ENCODE data around the gene MPC1.
"Not testable (repeated sequence)": the region's sequence is repeated elsewhere in the genome, so short reads cannot be mapped to it uniquely, and the experiment has no call there.

Gene MPC1

GRCh38 chr6:166365806-166366205 is 16.9 kb downstream of the MPC1 start:
- Histone ChIP-seq H3K27ac (ENCODE audit: low read depth, low read length) (no peak overlapping the region), H3K4me3 (ENCODE audit: low read depth in 1 of 2, low read length in 2 of 2) (no peak overlapping the region), H3K36me3 (ENCODE audit: control insufficient read depth in 1 of 2, insufficient read depth in 2 of 2, low read length in 2 of 2) (peaks cover 0 to 30% of the 10 kb centered on the region in 2 donors), H3K9ac (ENCODE audit: low read depth in 1 of 2, low read length in 2 of 2) (no peak overlapping the region), H3K27me3 (ENCODE audit: control insufficient read depth in 1 of 2, insufficient read depth in 2 of 2, low read length in 2 of 2) (no peaks in the 10 kb centered on the region), H3K9me3 (ENCODE audit: control insufficient read depth in 1 of 2, low read length in 2 of 2) (no peaks in the 10 kb centered on the region), H3K4me1 (ENCODE audit: control insufficient read depth in 1 of 2, insufficient read depth in 2 of 2, low read length in 2 of 2) (no peaks in the 10 kb centered on the region)

GRCh38 chr6:166365221-166365620 is 17.5 kb downstream of the MPC1 start:
- Histone ChIP-seq H3K9me3 (ENCODE audit: control insufficient read depth in 1 of 2, low read length in 2 of 2) (no peaks in the 10 kb centered on the region), H3K4me3 (ENCODE audit: low read depth in 1 of 2, low read length in 2 of 2) (no peak overlapping the region), H3K36me3 (ENCODE audit: control insufficient read depth in 1 of 2, insufficient read depth in 2 of 2, low read length in 2 of 2) (peaks cover 0 to 30% of the 10 kb centered on the region in 2 donors), H3K27me3 (ENCODE audit: control insufficient read depth in 1 of 2, insufficient read depth in 2 of 2, low read length in 2 of 2) (no peaks in the 10 kb centered on the region), H3K4me1 (ENCODE audit: control insufficient read depth in 1 of 2, insufficient read depth in 2 of 2, low read length in 2 of 2) (no peaks in the 10 kb centered on the region), H3K27ac (ENCODE audit: low read depth, low read length) (no peak overlapping the region), H3K9ac (ENCODE audit: low read depth in 1 of 2, low read length in 2 of 2) (no peak overlapping the region)

GRCh38 chr6:166364456-166364855 is 18.3 kb downstream of the MPC1 start:
- Histone ChIP-seq H3K9ac (ENCODE audit: low read depth in 1 of 2, low read length in 2 of 2) (no peak overlapping the region), H3K27me3 (ENCODE audit: control insufficient read depth in 1 of 2, insufficient read depth in 2 of 2, low read length in 2 of 2) (no peaks in the 10 kb centered on the region), H3K9me3 (ENCODE audit: control insufficient read depth in 1 of 2, low read length in 2 of 2) (no peaks in the 10 kb centered on the region), H3K27ac (ENCODE audit: low read depth, low read length) (no peak overlapping the region), H3K4me3 (ENCODE audit: low read depth in 1 of 2, low read length in 2 of 2) (no peak overlapping the region), H3K36me3 (ENCODE audit: control insufficient read depth in 1 of 2, insufficient read depth in 2 of 2, low read length in 2 of 2) (peaks cover 0 to 30% of the 10 kb centered on the region in 2 donors), H3K4me1 (ENCODE audit: control insufficient read depth in 1 of 2, insufficient read depth in 2 of 2, low read length in 2 of 2) (no peaks in the 10 kb centered on the region)

GRCh38 chr6:166362427-166362826 is 20.3 kb downstream of the MPC1 start:
- H3K4me1 ChIP-seq (ENCODE audit: control insufficient read depth in 1 of 2, insufficient read depth in 2 of 2, low read length in 2 of 2) = not testable (repeated sequence)

GRCh38 chr6:166361077-166361429 is 21.7 kb downstream of the MPC1 start:
- Histone ChIP-seq H3K27ac (ENCODE audit: low read depth, low read length) (no peak overlapping the region), H3K27me3 (ENCODE audit: control insufficient read depth in 1 of 2, insufficient read depth in 2 of 2, low read length in 2 of 2) (no peaks in the 10 kb centered on the region), H3K9me3 (ENCODE audit: control insufficient read depth in 1 of 2, low read length in 2 of 2) (no peaks in the 10 kb centered on the region)

More at GRCh38 chr6:166362427-166362826, 20.3 kb downstream of the MPC1 start:
- not testable (repeated sequence) for H3K4me3 ChIP-seq (ENCODE audit: low read depth in 1 of 2, low read length in 2 of 2); H3K9me3 ChIP-seq (ENCODE audit: control insufficient read depth in 1 of 2, low read length in 2 of 2); H3K27me3 ChIP-seq (ENCODE audit: control insufficient read depth in 1 of 2, insufficient read depth in 2 of 2, low read length in 2 of 2); H3K27ac ChIP-seq (ENCODE audit: low read depth, low read length); H3K9ac ChIP-seq (ENCODE audit: low read depth in 1 of 2, low read length in 2 of 2)
- H3K36me3 ChIP-seq (ENCODE audit: control insufficient read depth in 1 of 2, insufficient read depth in 2 of 2, low read length in 2 of 2) = peaks cover 0 to 30% of the 10 kb centered on the region in 2 donors

GRCh38 chr6:166360243-166361076 is 22.3 kb downstream of the MPC1 start:
- no peak overlapping the region for H3K4me3 ChIP-seq (ENCODE audit: low read depth in 1 of 2, low read length in 2 of 2)

More at GRCh38 chr6:166361077-166361429, 21.7 kb downstream of the MPC1 start:
- Histone ChIP-seq H3K4me3 (ENCODE audit: low read depth in 1 of 2, low read length in 2 of 2) (no peak overlapping the region), H3K4me1 (ENCODE audit: control insufficient read depth in 1 of 2, insufficient read depth in 2 of 2, low read length in 2 of 2) (no peaks in the 10 kb centered on the region), H3K36me3 (ENCODE audit: control insufficient read depth in 1 of 2, insufficient read depth in 2 of 2, low read length in 2 of 2) (peaks cover 0 to 22% of the 10 kb centered on the region in 2 donors), H3K9ac (ENCODE audit: low read depth in 1 of 2, low read length in 2 of 2) (no peak overlapping the region)

GRCh38 chr6:166355552-166355951 is 27.2 kb downstream of the MPC1 start:
- no peak overlapping the region for H3K27ac ChIP-seq (ENCODE audit: low read depth, low read length)
- peaks cover 0 to 3% of the 10 kb centered on the region in 2 donors for H3K27me3 ChIP-seq (ENCODE audit: control insufficient read depth in 1 of 2, insufficient read depth in 2 of 2, low read length in 2 of 2)
- H3K4me1 ChIP-seq (ENCODE audit: control insufficient read depth in 1 of 2, insufficient read depth in 2 of 2, low read length in 2 of 2) = no peaks in the 10 kb centered on the region
- no peaks in the 10 kb centered on the region for H3K9me3 ChIP-seq (ENCODE audit: control insufficient read depth in 1 of 2, low read length in 2 of 2)
- H3K36me3 ChIP-seq (ENCODE audit: control insufficient read depth in 1 of 2, insufficient read depth in 2 of 2, low read length in 2 of 2) = no peaks in the 10 kb centered on the region
- no peak overlapping the region for H3K4me3 ChIP-seq (ENCODE audit: low read depth in 1 of 2, low read length in 2 of 2)
- H3K9ac ChIP-seq (ENCODE audit: low read depth in 1 of 2, low read length in 2 of 2) = no peak overlapping the region

More at GRCh38 chr6:166360243-166361076, 22.3 kb downstream of the MPC1 start:
- no peaks in the 10 kb centered on the region for H3K27me3 ChIP-seq (ENCODE audit: control insufficient read depth in 1 of 2, insufficient read depth in 2 of 2, low read length in 2 of 2)
- H3K9me3 ChIP-seq (ENCODE audit: control insufficient read depth in 1 of 2, low read length in 2 of 2) = no peaks in the 10 kb centered on the region
- peaks cover 0 to 22% of the 10 kb centered on the region in 2 donors for H3K36me3 ChIP-seq (ENCODE audit: control insufficient read depth in 1 of 2, insufficient read depth in 2 of 2, low read length in 2 of 2)
- H3K9ac ChIP-seq (ENCODE audit: low read depth in 1 of 2, low read length in 2 of 2) = no peak overlapping the region
- no peaks in the 10 kb centered on the region for H3K4me1 ChIP-seq (ENCODE audit: control insufficient read depth in 1 of 2, insufficient read depth in 2 of 2, low read length in 2 of 2)
- no peak overlapping the region for H3K27ac ChIP-seq (ENCODE audit: low read depth, low read length)

GRCh38 chr6:166354965-166355364 is 27.8 kb downstream of the MPC1 start:
- H3K4me1 ChIP-seq (ENCODE audit: control insufficient read depth in 1 of 2, insufficient read depth in 2 of 2, low read length in 2 of 2) = no peaks in the 10 kb centered on the region
- H3K4me3 ChIP-seq (ENCODE audit: low read depth in 1 of 2, low read length in 2 of 2) = no peak overlapping the region
- no peaks in the 10 kb centered on the region for H3K9me3 ChIP-seq (ENCODE audit: control insufficient read depth in 1 of 2, low read length in 2 of 2)
- H3K9ac ChIP-seq (ENCODE audit: low read depth in 1 of 2, low read length in 2 of 2) = no peak overlapping the region
- peaks cover 0 to 3% of the 10 kb centered on the region in 2 donors for H3K27me3 ChIP-seq (ENCODE audit: control insufficient read depth in 1 of 2, insufficient read depth in 2 of 2, low read length in 2 of 2)
- no peak overlapping the region for H3K27ac ChIP-seq (ENCODE audit: low read depth, low read length)
- H3K36me3 ChIP-seq (ENCODE audit: control insufficient read depth in 1 of 2, insufficient read depth in 2 of 2, low read length in 2 of 2) = no peaks in the 10 kb centered on the region

- Histone ChIP-seq H3K36me3 (ENCODE audit: control insufficient read depth in 1 of 2, insufficient read depth in 2 of 2, low read length in 2 of 2) (no peaks in the 10 kb centered on the region), H3K9me3 (ENCODE audit: control insufficient read depth in 1 of 2, low read length in 2 of 2) (no peaks in the 10 kb centered on the region), H3K27me3 (ENCODE audit: control insufficient read depth in 1 of 2, insufficient read depth in 2 of 2, low read length in 2 of 2) (peaks cover 0 to 3% of the 10 kb centered on the region in 2 donors), H3K4me3 (ENCODE audit: low read depth in 1 of 2, low read length in 2 of 2) (no peak overlapping the region), H3K4me1 (ENCODE audit: control insufficient read depth in 1 of 2, insufficient read depth in 2 of 2, low read length in 2 of 2) (no peaks in the 10 kb centered on the region), H3K27ac (ENCODE audit: low read depth, low read length) (no peak overlapping the region), H3K9ac (ENCODE audit: low read depth in 1 of 2, low read length in 2 of 2) (no peak overlapping the region)
Measured at GRCh38 chr6:166354143-166354542, 28.6 kb downstream of the MPC1 start.

- no peak overlapping the region for H3K4me3 ChIP-seq (ENCODE audit: low read depth in 1 of 2, low read length in 2 of 2)
- no peaks in the 10 kb centered on the region for H3K4me1 ChIP-seq (ENCODE audit: control insufficient read depth in 1 of 2, insufficient read depth in 2 of 2, low read length in 2 of 2)
- H3K9ac ChIP-seq (ENCODE audit: low read depth in 1 of 2, low read length in 2 of 2) = no peak overlapping the region
- no peaks in the 10 kb centered on the region for H3K9me3 ChIP-seq (ENCODE audit: control insufficient read depth in 1 of 2, low read length in 2 of 2)
- no peak overlapping the region for H3K27ac ChIP-seq (ENCODE audit: low read depth, low read length)
- no peaks in the 10 kb centered on the region for H3K36me3 ChIP-seq (ENCODE audit: control insufficient read depth in 1 of 2, insufficient read depth in 2 of 2, low read length in 2 of 2)
- peaks cover 0 to 3% of the 10 kb centered on the region in 2 donors for H3K27me3 ChIP-seq (ENCODE audit: control insufficient read depth in 1 of 2, insufficient read depth in 2 of 2, low read length in 2 of 2)
Measured at GRCh38 chr6:166353507-166353906, 29.2 kb downstream of the MPC1 start.

Data from duodenal mucosa (tissue), 2 donors.